WTC11 (cell line): Measurements from ENCODE around the gene ANXA2. TPM values are rescaled to one million over a fixed set of nuclear protein-coding genes. Genes with fewer than 3 reads are reported as not detected.
A peak's percentile ranks its signal among the peaks of the same experiment; 100 is the strongest.

ENCODE experiments used
- ATAC-seq: fragments of 200-7000 bp; cut with Tn5 transposase; 2 replicates; pipeline ENCODE4 v1.10.0; 2021; ENCODE audit warnings: mild to moderate bottlenecking, moderate library complexity
- CTCF ChIA-PET: fragments of 300-600 bp; sonication (Branson Sonifier 250); formaldehyde crosslinking; loops from one replicate; lab custom pipeline; 2021; ENCODE audit warnings: antibody characterized with exemption; lab: Charles Lee
- POLR2A ChIA-PET: fragments of 350-600 bp; sonication (Branson Sonifier 250); formaldehyde crosslinking; loops from one replicate; lab custom pipeline; 2021; ENCODE audit warnings: antibody characterized with exemption; lab: Charles Lee
- DNase-seq: peaks from one replicate; pipeline ENCODE4 v3.0.0; 2021; ENCODE audit warnings: low spot score
- H3K27ac Mint-ChIP-seq: 2 replicates; pipeline ENCODE4 v1.8.0; 2021; ENCODE audit warnings: mixed read lengths
- H3K27me3 Mint-ChIP-seq: 2 replicates; pipeline ENCODE4 v1.8.0; 2021; ENCODE audit warnings: low read depth, mild to moderate bottlenecking, moderate library complexity, mixed read lengths
- H3K36me3 Mint-ChIP-seq: 2 replicates; pipeline ENCODE4 v1.8.0; 2021; ENCODE audit warnings: mixed read lengths
- H3K4me1 Mint-ChIP-seq: 2 replicates; pipeline ENCODE4 v1.8.0; 2022; ENCODE audit warnings: mixed read lengths
- H3K4me3 Mint-ChIP-seq: 2 replicates; pipeline ENCODE4 v1.8.0; 2021; ENCODE audit warnings: mild to moderate bottlenecking, moderate library complexity, mixed read lengths
- H3K9me3 Mint-ChIP-seq: 2 replicates; pipeline ENCODE4 v1.8.0; 2021; ENCODE audit warnings: mixed read lengths
- AFF4 ChIP-seq: sonication (generic); formaldehyde crosslinking; IDR thresholded peaks from 2 replicates; pipeline ENCODE4 v1.8.1; 2023; ENCODE audit warnings: mild to moderate bottlenecking, missing genetic modification reagents, borderline replicate concordance
- ATF1 ChIP-seq: sonication (generic); formaldehyde crosslinking; IDR thresholded peaks from 2 replicates; pipeline ENCODE4 v1.8.1; 2023; ENCODE audit warnings: mild to moderate bottlenecking, moderate library complexity, missing genetic modification reagents
- ATF3 ChIP-seq: sonication (generic); formaldehyde crosslinking; conservative IDR thresholded peaks from 2 replicates; pipeline ENCODE4 v1.8.1; 2022; ENCODE audit warnings: mild to moderate bottlenecking, missing genetic modification reagents
- ATF6 ChIP-seq: sonication (generic); formaldehyde crosslinking; IDR thresholded peaks from 2 replicates; pipeline ENCODE4 v1.8.1; 2023; ENCODE audit warnings: mild to moderate bottlenecking, missing genetic modification reagents
- CDX4 ChIP-seq: fragments of 250-450 bp; sonication (Bioruptor Pico); IDR thresholded peaks from 2 replicates; pipeline ENCODE4 v1.9.0; 2021; ENCODE audit warnings: moderate library complexity, mild to moderate bottlenecking, inconsistent platforms, borderline replicate concordance
- CREB1 ChIP-seq: sonication (generic); formaldehyde crosslinking; IDR thresholded peaks from 2 replicates; pipeline ENCODE4 v1.8.0; 2023; ENCODE audit warnings: mild to moderate bottlenecking, missing genetic modification reagents
- E2F1 ChIP-seq: sonication (generic); formaldehyde crosslinking; IDR thresholded peaks from 2 replicates; pipeline ENCODE4 v1.8.0; 2022; ENCODE audit warnings: mild to moderate bottlenecking, missing genetic modification reagents
- ESRRA ChIP-seq: sonication (generic); formaldehyde crosslinking; IDR thresholded peaks from 2 replicates; pipeline ENCODE4 v1.8.1; 2022; ENCODE audit warnings: mild to moderate bottlenecking, missing genetic modification reagents, borderline replicate concordance
- GABPB1 ChIP-seq: sonication (generic); formaldehyde crosslinking; IDR thresholded peaks from 2 replicates; pipeline ENCODE4 v1.8.1; 2023; ENCODE audit warnings: mild to moderate bottlenecking, missing genetic modification reagents
- HMGXB4 ChIP-seq: sonication (generic); formaldehyde crosslinking; IDR thresholded peaks from 2 replicates; pipeline ENCODE4 v1.8.1; 2023; ENCODE audit warnings: mild to moderate bottlenecking, moderate library complexity, missing genetic modification reagents
- JUN ChIP-seq: sonication (generic); formaldehyde crosslinking; IDR thresholded peaks from 2 replicates; pipeline ENCODE4 v1.8.0; 2023; ENCODE audit warnings: mild to moderate bottlenecking, missing genetic modification reagents
- MAX ChIP-seq: sonication (generic); formaldehyde crosslinking; IDR thresholded peaks from 2 replicates; pipeline ENCODE4 v1.8.0; 2022; ENCODE audit warnings: mild to moderate bottlenecking, missing genetic modification reagents
- NFATC4 ChIP-seq: fragments of 250-450 bp; sonication (Bioruptor Pico); IDR thresholded peaks from 2 replicates; pipeline ENCODE4 v1.9.0; 2021; ENCODE audit warnings: mild to moderate bottlenecking
- NFYB ChIP-seq: sonication (generic); formaldehyde crosslinking; conservative IDR thresholded peaks from 2 replicates; pipeline ENCODE4 v1.8.0; 2022; ENCODE audit warnings: low read depth, missing genetic modification reagents
- OVOL2 ChIP-seq: fragments of 250-450 bp; sonication (Bioruptor Pico); IDR thresholded peaks from 2 replicates; pipeline ENCODE4 v1.9.0; 2021; ENCODE audit warnings: mild to moderate bottlenecking, borderline replicate concordance
- PRRX2 ChIP-seq: fragments of 250-450 bp; sonication (Bioruptor Pico); IDR thresholded peaks from 2 replicates; pipeline ENCODE4 v1.8.0; 2021; ENCODE audit warnings: mild to moderate bottlenecking
- SMAD4 ChIP-seq: sonication (generic); formaldehyde crosslinking; IDR thresholded peaks from 2 replicates; pipeline ENCODE4 v1.8.0; 2022; ENCODE audit warnings: mild to moderate bottlenecking, missing genetic modification reagents
- TCF7 ChIP-seq: sonication (generic); formaldehyde crosslinking; IDR thresholded peaks from 2 replicates; pipeline ENCODE4 v1.8.0; 2022; ENCODE audit warnings: mild to moderate bottlenecking, low read depth, missing genetic modification reagents, moderate library complexity
- ZMAT4 ChIP-seq: fragments of 250-450 bp; sonication (Bioruptor Pico); IDR thresholded peaks from 2 replicates; pipeline ENCODE4 v1.9.0; 2021; ENCODE audit warnings: mild to moderate bottlenecking
- ZNF263 ChIP-seq: sonication (generic); formaldehyde crosslinking; IDR thresholded peaks from 2 replicates; pipeline ENCODE4 v1.8.1; 2022; ENCODE audit warnings: low read depth, mild to moderate bottlenecking, moderate library complexity, missing genetic modification reagents
- ZNF396 ChIP-seq: fragments of 250-450 bp; sonication (Bioruptor Pico); IDR thresholded peaks from 2 replicates; pipeline ENCODE4 v1.8.0; 2021; ENCODE audit warnings: mild to moderate bottlenecking, moderate library complexity, borderline replicate concordance
- ZNF423 ChIP-seq: fragments of 250-450 bp; sonication (Bioruptor Pico); IDR thresholded peaks from 2 replicates; pipeline ENCODE4 v2.1.2; 2022; ENCODE audit warnings: mild to moderate bottlenecking, moderate library complexity
- total RNA-seq: library from RNA; stranded (reverse); gene quantifications from 3 replicates; pipeline ENCODE4 v1.2.3, GENCODE V29; 2021

The ANXA2 gene
- total RNA-seq, 1 experiment from 2014 or later: 152 TPM

GRCh38 chr15:60426870-60427508 is 29.2 kb upstream of the ANXA2 start:
- CTCF ChIA-PET: interaction anchor here (0.5 kb wide), 1 partner anchor 247 kb away, joined by 3 read pairs; no protein-coding TSS in a partner anchor
- POLR2A ChIA-PET: no interaction called here
- Mint-ChIP-seq H3K27ac (no peak overlapping the region), H3K36me3 (peaks cover 24% of the 10 kb centered on the region), H3K9me3 (no peaks in the 10 kb centered on the region), H3K27me3 (no peaks in the 10 kb centered on the region), H3K4me1 (peaks cover 6% of the 10 kb centered on the region), H3K4me3 (no peak overlapping the region)
- no peak for DNase-seq
- no peak for ATAC-seq
- TF ChIP-seq SMAD4 (CRISPR knock-in tag) (no peak), MAX (no peak), ZNF423 (CRISPR knock-in tag) (no peak), ZNF396 (CRISPR knock-in tag) (no peak), AFF4 (CRISPR knock-in tag) (no peak), ZMAT4 (CRISPR knock-in tag) (no peak)

GRCh38 chr15:60425461-60425860 is 27.7 kb upstream of the ANXA2 start:
- DNase-seq: no peak
- Mint-ChIP-seq H3K4me3 (no peak overlapping the region), H3K9me3 (no peaks in the 10 kb centered on the region), H3K4me1 (peaks cover 6% of the 10 kb centered on the region), H3K36me3 (peaks cover 16% of the 10 kb centered on the region), H3K27me3 (no peaks in the 10 kb centered on the region), H3K27ac (no peak overlapping the region)
- ATAC-seq: no peak
- POLR2A ChIA-PET: no interaction called here
- TF ChIP-seq JUN: no peak
- TF ChIP-seq ZNF263 (CRISPR knock-in tag): no peak
- CTCF ChIA-PET: no interaction called here

- DNase-seq: no peak
- no peak for ATAC-seq
- Mint-ChIP-seq H3K9me3 (no peaks in the 10 kb centered on the region), H3K36me3 (peaks cover 12% of the 10 kb centered on the region), H3K4me1 (peaks cover 6% of the 10 kb centered on the region), H3K27me3 (no peaks in the 10 kb centered on the region), H3K4me3 (no peak overlapping the region), H3K27ac (peak overlapping the region; percentile 76)
- ChIA-PET CTCF (no interaction called here), POLR2A (no interaction called here)
- TF ChIP-seq TCF7 (no peak), NFATC4 (no peak), NFYB (CRISPR knock-in tag) (no peak), E2F1 (CRISPR knock-in tag) (no peak), CDX4 (CRISPR knock-in tag) (no peak), CREB1 (CRISPR knock-in tag) (no peak), ZNF396 (CRISPR knock-in tag) (no peak), ZNF423 (CRISPR knock-in tag) (no peak), HMGXB4 (CRISPR knock-in tag) (no peak), PRRX2 (CRISPR knock-in tag) (no peak), ATF1 (CRISPR knock-in tag) (no peak), OVOL2 (CRISPR knock-in tag) (no peak), ATF3 (CRISPR knock-in tag) (no peak), ESRRA (CRISPR knock-in tag) (no peak), GABPB1 (CRISPR knock-in tag) (no peak), ATF6 (CRISPR knock-in tag) (no peak)
Measured at GRCh38 chr15:60424006-60424405, 26.2 kb upstream of the ANXA2 start.
